ENCODE data around the gene FAM149B1.

- TF ChIP-seq CTCF (IDR thresholded peaks at IDR 0.05; ENCODE audit: low read length), result no peak
- no peak for TF ChIP-seq EZH2 (IDR thresholded peaks at IDR 0.05; ENCODE audit: borderline replicate concordance, low read length)
Measured at GRCh38 chr10:73131913-73132686, 35.8 kb upstream of the FAM149B1 start.
